Heart left ventricle (tissue), 16 donors: ENCODE results near the gene ANKRD11. TPM values are rescaled to one million over a fixed set of nuclear protein-coding genes. Genes with fewer than 3 reads are reported as not detected.

Experiments used
- ATAC-seq, 4 donors: fragments of 200-7000 bp; cut with Tn5 transposase; one replicate each; pipeline ENCODE4 v1.9.1; 2020 to 2022; ENCODE audit warnings: moderate library complexity in 4 of 4, mild to moderate bottlenecking in 3 of 4, moderate number of reproducible peaks in 1 of 4
- DNase-seq, 5 donors: peaks; one replicate each; pipeline ENCODE4 v3.0.0-alpha.2; 2020
- H3K27ac ChIP-seq, 12 donors: fragments of 200-600 bp; sonication (generic) in 4 of 12; one replicate each; pipeline versions ENCODE4 v1.5.0 to v1.8.0; 2016 to 2022; ENCODE audit warnings: mild to moderate bottlenecking in 2 of 12
- H3K27me3 ChIP-seq, 9 donors: fragments of 200-600 bp; sonication (generic) in 2 of 9; one replicate each; pipeline versions ENCODE4 v1.5.1 to v1.8.0; 2016 to 2022; ENCODE audit warnings: mild to moderate bottlenecking in 3 of 9
- H3K36me3 ChIP-seq, 9 donors: fragments of 200-600 bp; sonication (generic) in 2 of 9; one replicate each; pipeline versions ENCODE4 v1.5.0 to v1.8.0; 2018 to 2022; ENCODE audit warnings: mild to moderate bottlenecking in 2 of 9
- H3K4me1 ChIP-seq, 12 donors: fragments of 200-600 bp; sonication (generic) in 4 of 12; one replicate each; pipeline versions ENCODE4 v1.5.0 to v1.8.0; 2016 to 2022; ENCODE audit warnings: mild to moderate bottlenecking in 3 of 12
- H3K4me3 ChIP-seq, 12 donors: fragments of 200-600 bp; sonication (generic) in 4 of 12; one replicate each; pipeline versions ENCODE4 v1.5.0 to v1.8.0; 2017 to 2022; ENCODE audit warnings: mild to moderate bottlenecking in 9 of 12, moderate library complexity in 4 of 12
- H3K9me3 ChIP-seq, 12 donors: fragments of 200-600 bp; sonication (generic) in 4 of 12; one replicate each; pipeline versions ENCODE4 v1.5.0 to v1.8.0; 2016 to 2022; ENCODE audit warnings: mild to moderate bottlenecking in 1 of 12
- CTCF ChIP-seq, 12 donors: fragments of 200-600 bp; sonication (generic) in 4 of 12; IDR thresholded peaks; one replicate each; pipeline versions ENCODE4 v1.5.0 to v1.8.0; 2018 to 2022; ENCODE audit warnings: antibody characterized with exemption in 12 of 12, mild to moderate bottlenecking in 5 of 12
- POLR2A ChIP-seq, 2 donors: fragments of 450-650 bp; IDR thresholded peaks; one replicate each; pipeline ENCODE4 v1.6.1; 2017; ENCODE audit warnings: antibody characterized with exemption in 2 of 2, mild to moderate bottlenecking in 2 of 2, moderate library complexity in 2 of 2
- WGBS, 4 donors: extraction: QIAGEN DNeasy Blood & Tissue Kit in 2 of 4; methylation state at CpG; one replicate each; pipeline versions ENCODE4 v1.1.5 to v1.1.7; 2013 to 2018; 5-methylcytosine and 5-hydroxymethylcytosine counted together
- intact Hi-C, 10 donors: fragments of 100-400 bp; cut with DNase I; formaldehyde crosslinking; loops; one replicate each; pipeline versions ENCODE4 v1.11.1 to v1.14.2; 2022
- polyA plus RNA-seq, 2 donors: library from polyadenylated mRNA; stranded (reverse); fragments of 200-250 nt; gene quantifications; one replicate each; pipeline ENCODE4 v1.2.3, GENCODE V29; 2013
- total RNA-seq, 9 donors: library from RNA; depleted of rRNA in 2 of 9; stranded (reverse); fragments of >200 nt in 2 of 9; fragmentation: NEBNext Ultra II Directional in 3 of 9; extraction: Animal tissue kit (Norgen Biotek cat#: 25700) in 3 of 9; gene quantifications; one replicate each; pipeline versions ENCODE4 v1.1.0 to v1.2.4, GENCODE V29; 2016 to 2023
- donor health status: ischemic (EF 13 %, LVEDD 7.1; RV severe dilation, severe dysfunction).
- donor health status: healthy with polysubstance abuse.
- donor health status: DM: no; HTN: yes; CAD: no.
- donor health status: DM: no; HTN: no; CAD: no.
- donor health status: ischemic (EF 25% LVEDD 6.9; RV normal size, moderate dysfunction).
- donor health status: ischemic (EF 25% LVEDD 5.7; RV mildly dilated, moderate dysfunction).
- donor health status: healthy.
- donor health status: DM: yes; HTN: yes; CAD: no.
- donor health status: ischemic (EF 35%, LVEDD 5.7; RV mildly dilated, moderate dysfunction).
- donor health status: nonischemic (EF 11% LVEDD 7.7; RV severe dilation, severe dysfunction).
- donor health status: DM: yes; HTN: yes; CAD: no.
- donor health status: PGD.
- donor health status: ischemic (EF 29% LVEDD 5.4; RV normal size, mild dysfunction).
- donor health status: nonischemic (EF 23%, LVEDD 6.1; RV moderate dilation, normal function).

The ANKRD11 gene
- total and polyA plus RNA-seq, 11 donors, result 53.6 to 123 (median 67.7) TPM

GRCh38 chr16:89282523-89282922 lies 207.8 kb downstream of the ANKRD11 start:
- 84 to 87% (median 85%) methylated on average over 18 of the region's 18 CpGs for WGBS, 4 donors
- H3K27me3 ChIP-seq, result no peaks in the 10 kb centered on the region
- no peak overlapping the region for H3K27ac ChIP-seq
- no peak overlapping the region for H3K4me3 ChIP-seq
- ATAC-seq (no peak), DNase-seq (peak in 1 of 5 donors; percentile 15)
- intact Hi-C loops, result no loop called here
- no peak for TF ChIP-seq CTCF (IDR thresholded peaks at IDR 0.05)
- no peak for TF ChIP-seq POLR2A (IDR thresholded peaks at IDR 0.05)
- H3K9me3 ChIP-seq, result no peaks in the 10 kb centered on the region
- H3K4me1 ChIP-seq, result peaks cover 0 to 5% (median 0%) of the 10 kb centered on the region in 12 donors
- H3K36me3 ChIP-seq, result peaks cover 2 to 94% (median 84%) of the 10 kb centered on the region in 9 donors

GRCh38 chr16:89281829-89282228 lies 208.5 kb downstream of the ANKRD11 start:
- Histone ChIP-seq H3K27me3 (no peaks in the 10 kb centered on the region), H3K9me3 (no peaks in the 10 kb centered on the region), H3K4me3 (no peak overlapping the region), H3K4me1 (peaks cover 0 to 5% (median 0%) of the 10 kb centered on the region in 12 donors), H3K27ac (no peak overlapping the region), H3K36me3 (peaks cover 2 to 93% (median 77%) of the 10 kb centered on the region in 9 donors)
- TF ChIP-seq CTCF (IDR thresholded peaks at IDR 0.05), result no peak
- TF ChIP-seq POLR2A (IDR thresholded peaks at IDR 0.05), result no peak
- ATAC-seq (no peak), DNase-seq (peak in 1 of 5 donors; percentile 37)
- intact Hi-C loops, result no loop called here
- WGBS, 4 donors, result 96 to 98% (median 96%) methylated on average over 20 of the region's 20 CpGs

- H3K9me3 ChIP-seq, result no peaks in the 10 kb centered on the region
- H3K4me3 ChIP-seq, result no peak overlapping the region
- no peaks in the 10 kb centered on the region for H3K27me3 ChIP-seq
- intact Hi-C loops, result no loop called here
- peak in 1 of 5 donors; percentile 52 for DNase-seq
- no peak overlapping the region for H3K27ac ChIP-seq
- H3K36me3 ChIP-seq, result peaks cover 2 to 90% (median 75%) of the 10 kb centered on the region in 9 donors
- WGBS, 4 donors, result 94 to 98% (median 97%) methylated on average over 28 of the region's 28 CpGs
- peaks cover 0 to 5% (median 0%) of the 10 kb centered on the region in 12 donors for H3K4me1 ChIP-seq
- ATAC-seq, result peak in 1 of 4 donors; percentile 8
- TF ChIP-seq CTCF (IDR thresholded peaks at IDR 0.05) (no peak), POLR2A (IDR thresholded peaks at IDR 0.05) (no peak)
Observed at GRCh38 chr16:89281189-89281577, 209.2 kb downstream of the ANKRD11 start.

- peaks cover 0 to 5% (median 0%) of the 10 kb centered on the region in 12 donors for H3K4me1 ChIP-seq
- intact Hi-C loops, result no loop called here
- no peak for DNase-seq
- no peak for ATAC-seq
- no peak overlapping the region for H3K27ac ChIP-seq
- H3K27me3 ChIP-seq, result no peaks in the 10 kb centered on the region
- 93 to 95% (median 94%) methylated on average over 34 to 44 of the region's 44 CpGs for WGBS, 4 donors
- H3K9me3 ChIP-seq, result no peaks in the 10 kb centered on the region
- TF ChIP-seq CTCF (IDR thresholded peaks at IDR 0.05), result no peak
- no peak for TF ChIP-seq POLR2A (IDR thresholded peaks at IDR 0.05)
- H3K4me3 ChIP-seq, result no peak overlapping the region
- peaks cover 2 to 90% (median 73%) of the 10 kb centered on the region in 9 donors for H3K36me3 ChIP-seq
Observed at GRCh38 chr16:89280546-89281188, 209.7 kb downstream of the ANKRD11 start.
